ENCODE measurements around the gene NOL7. TPM values are rescaled to one million over a fixed set of nuclear protein-coding genes. Genes with fewer than 3 reads are reported as not detected.

NOL7 gene
- total RNA-seq, 6 experiments from 2014 or later: 12.9 to 68.2 (median 25.1) TPM

DNA sequence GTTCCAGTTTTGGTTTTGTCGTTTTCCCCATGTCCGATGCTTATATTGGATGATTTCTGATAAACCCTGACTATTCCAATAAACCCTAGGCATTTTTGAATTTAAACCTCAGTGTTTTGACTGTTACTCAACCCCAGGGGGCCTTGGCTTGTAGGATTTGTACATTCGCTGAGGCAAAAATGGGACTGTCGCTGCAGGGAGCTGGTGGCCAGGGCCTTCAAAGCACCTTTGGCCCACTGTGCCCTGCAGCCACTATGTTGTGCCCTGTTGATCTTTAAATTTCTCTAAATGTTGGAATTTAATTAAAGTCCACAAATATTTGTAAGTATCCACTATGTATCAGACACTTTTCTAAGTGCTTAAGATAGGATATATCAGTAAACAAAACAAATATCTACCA is 9.5 kb upstream of the NOL7 start:
- DNase-seq: no peak
- Histone ChIP-seq H3K9me3 (no peaks in the 10 kb centered on the region), H3K4me1 (no peaks in the 10 kb centered on the region), H3K4me3 (no peak overlapping the region), H3K27ac (no peak overlapping the region), H3K36me3 (peaks cover 0 to 34% (median 11%) of the 10 kb centered on the region in 4 donors), H3K27me3 (no peaks in the 10 kb centered on the region)
- 89% methylated on average over 4 of the region's 4 CpGs for WGBS (ENCODE audit: insufficient coverage, low coverage, low lambda C conversion rate, missing lambda C conversion rate)
- intact Hi-C loops (cut with DNase I): loop anchor here in 1 of 2 donors (10.0 kb wide), 1 partner anchor 261 kb away; no protein-coding TSS in a partner anchor
- no peak for TF ChIP-seq POLR2A (IDR thresholded peaks at IDR 0.05)
- TF ChIP-seq, protein P1, sequence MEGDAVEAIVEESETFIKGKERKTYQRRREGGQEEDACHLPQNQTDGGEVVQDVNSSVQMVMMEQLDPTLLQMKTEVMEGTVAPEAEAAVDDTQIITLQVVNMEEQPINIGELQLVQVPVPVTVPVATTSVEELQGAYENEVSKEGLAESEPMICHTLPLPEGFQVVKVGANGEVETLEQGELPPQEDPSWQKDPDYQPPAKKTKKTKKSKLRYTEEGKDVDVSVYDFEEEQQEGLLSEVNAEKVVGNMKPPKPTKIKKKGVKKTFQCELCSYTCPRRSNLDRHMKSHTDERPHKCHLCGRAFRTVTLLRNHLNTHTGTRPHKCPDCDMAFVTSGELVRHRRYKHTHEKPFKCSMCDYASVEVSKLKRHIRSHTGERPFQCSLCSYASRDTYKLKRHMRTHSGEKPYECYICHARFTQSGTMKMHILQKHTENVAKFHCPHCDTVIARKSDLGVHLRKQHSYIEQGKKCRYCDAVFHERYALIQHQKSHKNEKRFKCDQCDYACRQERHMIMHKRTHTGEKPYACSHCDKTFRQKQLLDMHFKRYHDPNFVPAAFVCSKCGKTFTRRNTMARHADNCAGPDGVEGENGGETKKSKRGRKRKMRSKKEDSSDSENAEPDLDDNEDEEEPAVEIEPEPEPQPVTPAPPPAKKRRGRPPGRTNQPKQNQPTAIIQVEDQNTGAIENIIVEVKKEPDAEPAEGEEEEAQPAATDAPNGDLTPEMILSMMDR (IDR thresholded peaks at IDR 0.05): no peak
- no peak for ATAC-seq

DNA sequence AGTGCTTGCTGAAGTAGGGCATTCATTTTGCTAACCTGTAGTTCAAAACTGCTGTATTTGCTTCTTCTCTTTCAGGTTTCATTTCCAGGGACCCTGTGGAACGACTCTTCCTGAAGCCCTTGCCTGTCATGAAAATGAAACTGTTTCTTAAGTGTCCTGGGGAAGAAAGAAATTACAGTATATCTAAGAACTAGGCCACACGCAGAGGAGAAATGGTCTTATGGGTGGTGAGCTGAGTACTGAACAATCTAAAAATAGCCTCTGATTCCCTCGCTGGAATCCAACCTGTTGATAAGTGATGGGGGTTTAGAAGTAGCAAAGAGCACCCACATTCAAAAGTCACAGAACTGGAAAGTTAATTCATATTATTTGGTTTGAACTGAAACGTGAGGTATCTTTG is 3.4 kb upstream of the NOL7 start:
- no peak for DNase-seq
- no peaks in the 10 kb centered on the region for H3K27me3 ChIP-seq
- TF ChIP-seq, protein P1 (IDR thresholded peaks at IDR 0.05): no peak
- TF ChIP-seq POLR2A (IDR thresholded peaks at IDR 0.05): no peak
- H3K9me3 ChIP-seq: no peaks in the 10 kb centered on the region
- WGBS (ENCODE audit: insufficient coverage, low coverage, low lambda C conversion rate, missing lambda C conversion rate): 56% methylated on average over 4 of the region's 4 CpGs
- no peak overlapping the region for H3K4me3 ChIP-seq
- H3K4me1 ChIP-seq: peaks cover 0 to 8% (median 2%) of the 10 kb centered on the region in 4 donors
- peaks cover 0 to 3% (median 0%) of the 10 kb centered on the region in 4 donors for H3K36me3 ChIP-seq
- ATAC-seq: no peak
- no peak overlapping the region for H3K27ac ChIP-seq
- intact Hi-C loops (cut with DNase I): no loop called here

DNA sequence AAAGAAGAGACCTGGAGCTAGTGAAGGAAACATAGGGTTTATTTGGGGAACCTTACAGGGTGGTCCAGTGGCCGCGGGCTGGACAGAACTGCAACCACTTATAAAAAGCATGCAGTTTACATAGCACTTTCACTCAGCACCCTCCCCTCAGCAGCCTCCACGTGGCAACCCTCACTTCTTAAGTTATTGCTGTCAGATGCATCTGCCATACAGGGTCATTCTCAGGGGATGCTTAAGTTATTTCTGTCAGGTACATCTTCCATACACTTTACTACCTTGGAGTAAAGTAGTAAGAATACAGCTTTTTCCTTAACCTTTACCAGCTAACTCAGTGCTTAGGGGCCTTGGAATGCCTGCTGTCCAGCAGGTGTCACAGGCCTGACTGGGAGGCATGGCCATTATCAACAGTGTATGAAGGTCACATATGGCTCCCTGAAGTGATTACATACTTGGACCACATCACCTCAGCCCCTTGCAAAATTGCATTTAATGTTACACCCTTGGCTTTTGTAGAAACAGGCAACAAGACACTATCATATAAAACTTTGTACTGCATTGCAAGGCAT is 2.0 kb upstream of the NOL7 start:
- peaks cover 0 to 9% (median 2%) of the 10 kb centered on the region in 4 donors for H3K4me1 ChIP-seq
- no peak for TF ChIP-seq POLR2A (IDR thresholded peaks at IDR 0.05)
- TF ChIP-seq, protein P1 (IDR thresholded peaks at IDR 0.05): no peak
- no peaks in the 10 kb centered on the region for H3K27me3 ChIP-seq
- DNase-seq (no peak), ATAC-seq (no peak)
- peaks cover 0 to 8% (median 1%) of the 10 kb centered on the region in 4 donors for H3K36me3 ChIP-seq
- H3K27ac ChIP-seq: no peak overlapping the region
- H3K4me3 ChIP-seq: no peak overlapping the region
- 90% methylated on average over 3 of the region's 3 CpGs for WGBS (ENCODE audit: insufficient coverage, low coverage, low lambda C conversion rate, missing lambda C conversion rate)
- no peaks in the 10 kb centered on the region for H3K9me3 ChIP-seq
- intact Hi-C loops (cut with DNase I): no loop called here

DNA sequence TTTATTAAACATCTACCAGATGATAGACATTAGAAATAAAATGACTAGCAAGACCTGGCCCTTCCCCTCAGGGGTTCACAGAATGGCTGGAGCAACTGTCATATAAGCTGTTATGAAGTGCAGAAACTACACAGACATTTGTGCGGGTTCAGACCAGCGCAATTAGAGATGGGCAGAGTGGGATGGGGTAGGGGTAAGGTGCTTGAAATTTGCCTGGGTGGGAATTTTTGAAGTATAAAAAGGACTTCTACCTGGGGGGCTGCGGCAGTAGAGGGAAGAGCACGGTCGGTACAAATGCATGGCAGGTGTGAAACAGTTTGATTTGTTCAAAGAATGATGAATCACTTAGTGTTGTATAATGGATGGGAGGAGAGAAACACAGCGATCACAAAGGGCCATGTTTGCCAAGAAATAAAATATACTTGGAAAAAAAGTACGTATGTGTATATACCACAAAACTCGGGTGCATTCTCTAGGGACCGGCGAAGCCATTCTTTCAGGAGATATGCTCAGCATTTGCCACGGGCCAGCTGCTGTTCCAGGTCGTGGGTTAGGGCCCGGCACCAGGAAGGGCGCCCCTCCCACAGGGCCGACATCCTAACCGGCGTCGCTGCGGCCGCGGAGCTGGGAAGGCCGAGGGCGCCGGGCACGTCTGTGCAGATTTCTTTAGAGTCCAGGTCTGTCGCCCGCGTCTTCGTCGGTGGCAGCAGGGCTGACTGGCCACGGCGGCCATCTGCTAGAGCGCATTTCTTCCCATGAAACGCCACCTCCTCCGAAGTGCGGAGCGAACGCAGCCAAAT is 809 bp upstream of the NOL7 start:
- H3K27me3 ChIP-seq: no peaks in the 10 kb centered on the region
- TF ChIP-seq POLR2A (IDR thresholded peaks at IDR 0.05): no peak
- TF ChIP-seq, protein P1 (IDR thresholded peaks at IDR 0.05): no peak
- WGBS (ENCODE audit: insufficient coverage, low coverage, low lambda C conversion rate, missing lambda C conversion rate): 18% methylated on average over 10 of the region's 38 CpGs
- H3K4me3 ChIP-seq: peak overlapping the region; percentile 84 to 93 (median 92)
- peaks cover 0 to 19% (median 10%) of the 10 kb centered on the region in 4 donors for H3K36me3 ChIP-seq
- no peaks in the 10 kb centered on the region for H3K9me3 ChIP-seq
- H3K27ac ChIP-seq: peak overlapping the region; percentile 68 to 78 (median 77)
- intact Hi-C loops (cut with DNase I): no loop called here
- ATAC-seq (peak; percentile 59 to 73 (median 64)), DNase-seq (peak; percentile 69 to 76 (median 71))
- H3K4me1 ChIP-seq: peaks cover 0 to 9% (median 2%) of the 10 kb centered on the region in 4 donors
